ENCODE results near the gene COL16A1.

The COL16A1 gene

GRCh38 chr1:31644560-31645273 is 59.1 kb downstream of the COL16A1 start, which contains the start of gene PEF1:
Gene PEF1 (minus strand): TSS chr1:31644876. CDS start chr1:31644864, 12 bp downstream.
- DNase-seq = peak; percentile 99

GRCh38 chr1:31643976-31644559 is 59.7 kb downstream of the COL16A1 start:
- no peak for DNase-seq

GRCh38 chr1:31642897-31643296 is 60.9 kb downstream of the COL16A1 start:
- DNase-seq = no peak

GRCh38 chr1:31642366-31642765 is 61.5 kb downstream of the COL16A1 start:
- no peak for DNase-seq

GRCh38 chr1:31640964-31641363 is 62.9 kb downstream of the COL16A1 start:
- DNase-seq = no peak

- DNase-seq = no peak
Observed at GRCh38 chr1:31640179-31640578, 63.6 kb downstream of the COL16A1 start.

- DNase-seq = no peak
Observed at GRCh38 chr1:31639543-31639942, 64.3 kb downstream of the COL16A1 start.

- peak; percentile 84 for DNase-seq
Observed at GRCh38 chr1:31637915-31638673, 65.7 kb downstream of the COL16A1 start.

GRCh38 chr1:31633117-31633516 is 70.7 kb downstream of the COL16A1 start:
- no peak for DNase-seq

- DNase-seq = no peak
Observed at GRCh38 chr1:31632649-31633048, 71.2 kb downstream of the COL16A1 start.

- DNase-seq = no peak
Observed at GRCh38 chr1:31628931-31629556, 74.8 kb downstream of the COL16A1 start.

- DNase-seq = no peak
Observed at GRCh38 chr1:31627930-31628559, 75.8 kb downstream of the COL16A1 start.

GRCh38 chr1:31627301-31627929 is 76.4 kb downstream of the COL16A1 start:
- no peak for DNase-seq

GRCh38 chr1:31626223-31627207 is 77.3 kb downstream of the COL16A1 start:
- no peak for DNase-seq

GRCh38 chr1:31625561-31626222 is 78.1 kb downstream of the COL16A1 start:
- no peak for DNase-seq

- DNase-seq = no peak
Observed at GRCh38 chr1:31624731-31625514, 78.9 kb downstream of the COL16A1 start.

GRCh38 chr1:31624309-31624708 is 79.5 kb downstream of the COL16A1 start:
- DNase-seq = no peak

- no peak for DNase-seq
Observed at GRCh38 chr1:31623365-31623764, 80.5 kb downstream of the COL16A1 start.

- DNase-seq = no peak
Observed at GRCh38 chr1:31621847-31622730, 81.7 kb downstream of the COL16A1 start.

Data from NCI-H2171 (cell line).